Activated T-cell treated with anti-CD3 and anti-CD28 coated beads for 4 hours (primary cell): ENCODE results near the gene RNF144A.

Source experiments
- DNase-seq: peaks from one replicate; pipeline ENCODE4 v3.0.0-alpha.2; 2020

Gene RNF144A

DNA sequence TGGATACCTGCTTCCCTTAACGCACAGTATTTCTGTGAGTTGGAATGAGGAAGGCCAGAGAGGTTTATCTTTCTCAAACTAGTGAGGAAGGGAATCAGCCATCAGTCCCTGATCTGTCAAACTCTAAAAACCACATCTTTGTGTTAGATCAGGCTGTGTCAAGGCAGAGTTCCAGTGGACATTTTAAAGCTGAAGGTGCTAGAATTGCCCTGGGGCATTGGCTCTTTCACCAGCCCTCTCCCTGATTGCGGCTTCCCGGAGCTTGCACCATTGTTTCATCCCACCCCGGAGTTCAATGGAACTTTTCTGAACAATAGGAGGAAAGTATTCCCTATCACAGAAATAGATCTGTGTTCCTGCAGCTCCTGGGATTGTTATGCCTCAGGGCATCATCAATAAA, 110.2 kb downstream of the RNF144A start:
- no peak for DNase-seq

DNA sequence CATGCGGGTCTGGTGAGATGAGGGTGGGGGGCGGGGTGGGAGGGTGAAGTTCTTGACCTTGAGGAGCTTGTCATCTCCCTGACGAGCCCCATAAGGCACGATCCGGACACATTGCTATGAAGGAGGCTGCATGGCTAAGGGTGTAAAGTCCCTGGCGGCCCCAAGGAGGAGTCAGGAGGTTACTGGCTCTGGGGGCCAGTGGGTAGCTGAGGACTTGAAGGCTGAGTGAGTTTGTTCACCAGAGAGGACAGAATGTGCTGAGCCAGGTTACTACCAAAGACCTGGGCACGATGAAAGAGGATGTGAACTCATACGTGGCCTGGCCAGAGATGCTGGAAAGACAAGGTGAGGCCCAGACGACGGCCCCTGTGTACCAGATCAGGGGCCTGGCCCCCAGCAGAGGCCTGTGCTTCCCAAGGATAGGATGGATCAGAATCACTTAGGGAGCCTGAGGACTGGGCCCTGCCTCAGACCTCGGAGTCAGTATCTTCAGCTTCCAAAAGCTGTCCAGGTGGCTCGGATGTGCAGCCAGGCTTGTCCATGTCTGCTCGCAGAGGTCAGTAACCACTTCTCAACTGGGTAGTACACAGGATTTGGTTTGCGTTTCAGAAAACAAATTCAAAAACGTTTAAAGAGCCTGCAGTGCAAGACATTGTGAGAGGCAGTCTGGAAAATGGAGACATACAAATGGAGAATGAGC, 110.9 kb downstream of the RNF144A start:
- no peak for DNase-seq

DNA sequence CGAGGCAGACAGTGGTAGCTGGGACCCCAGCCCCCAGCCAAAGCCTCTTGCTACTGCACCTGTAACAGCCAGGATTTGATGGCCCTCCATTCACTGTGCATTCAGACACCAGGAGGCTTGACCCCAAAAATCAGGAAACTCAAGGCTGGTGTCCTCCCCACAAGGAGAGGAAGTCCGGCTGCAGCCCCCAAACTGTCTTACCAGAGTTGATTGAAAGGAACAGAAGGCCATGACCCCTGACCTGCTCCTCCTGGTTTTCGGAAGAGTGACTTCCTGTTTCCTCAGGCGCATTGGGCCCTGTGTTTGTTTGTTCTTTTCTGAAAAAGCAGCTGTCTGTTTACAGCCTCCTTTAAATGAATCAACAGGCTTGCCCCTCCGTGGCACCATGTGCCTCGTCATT, 111.6 kb downstream of the RNF144A start:
- DNase-seq, result no peak

GRCh38 chr2:7029291-7030059, 112.3 kb downstream of the RNF144A start:
- DNase-seq, result no peak

DNA sequence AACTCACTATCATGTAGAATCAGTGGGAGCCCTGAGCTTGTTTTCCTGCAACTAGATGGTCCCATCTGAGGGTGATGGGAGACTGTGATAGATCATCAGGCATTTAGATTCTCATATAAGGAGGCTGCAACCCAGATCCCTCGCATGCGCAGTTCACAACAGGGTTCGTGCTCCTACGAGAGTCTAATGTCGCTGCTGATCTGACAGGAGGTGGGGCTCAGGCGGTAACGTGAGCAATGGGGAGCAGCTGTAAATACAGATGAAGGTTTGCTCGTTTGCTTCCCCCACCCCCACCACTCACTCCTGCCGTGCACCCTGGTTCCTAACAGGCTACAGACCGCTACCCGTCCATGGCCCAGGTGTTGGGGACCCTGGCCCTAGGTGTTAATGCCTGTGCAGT, 113.6 kb downstream of the RNF144A start:
- DNase-seq, result no peak

GRCh38 chr2:7031547-7032245, 114.5 kb downstream of the RNF144A start:
- peak; percentile 19 for DNase-seq

DNA sequence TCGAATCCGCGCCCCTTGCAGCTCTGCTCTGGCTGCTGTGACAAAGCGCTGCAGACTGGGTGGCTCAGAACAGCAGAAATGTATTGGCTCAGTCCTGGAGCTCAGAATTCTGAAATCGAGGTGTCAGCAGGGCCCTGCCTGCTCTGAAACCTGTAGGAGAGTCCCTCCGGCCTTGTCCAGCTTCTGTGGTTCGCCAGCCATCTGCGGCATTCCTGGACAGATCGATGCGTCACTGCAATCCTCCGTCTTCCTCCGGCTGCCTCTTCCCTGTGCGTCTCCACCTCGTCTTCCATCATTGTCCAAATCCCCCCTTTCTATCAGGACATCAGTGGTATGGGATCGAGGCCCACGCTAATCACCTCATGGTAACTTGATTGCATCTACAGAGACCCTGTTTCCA, 115.2 kb downstream of the RNF144A start:
- no peak for DNase-seq

GRCh38 chr2:7033136-7033960, 116.1 kb downstream of the RNF144A start:
- DNase-seq, result no peak

DNA sequence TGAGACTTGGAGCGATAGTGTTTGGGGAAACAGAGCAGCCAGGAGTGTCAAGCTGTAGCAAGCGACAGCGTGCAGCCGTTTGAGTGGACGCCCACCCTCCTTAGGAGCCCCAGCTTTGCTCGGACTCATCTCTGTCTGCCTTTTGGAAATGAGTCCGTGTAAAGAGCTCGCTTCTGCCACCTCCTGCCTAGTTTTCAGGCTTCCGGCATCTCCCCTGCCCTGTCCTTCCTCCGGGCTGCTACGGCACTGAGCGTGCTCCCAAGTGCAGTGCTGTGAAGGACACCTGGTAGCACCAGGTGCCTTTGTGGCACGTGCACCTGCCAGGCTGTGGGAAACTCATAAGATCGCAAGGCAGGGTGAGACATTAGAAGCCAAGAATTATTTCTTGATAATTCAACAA, 117.1 kb downstream of the RNF144A start:
- no peak for DNase-seq

DNA sequence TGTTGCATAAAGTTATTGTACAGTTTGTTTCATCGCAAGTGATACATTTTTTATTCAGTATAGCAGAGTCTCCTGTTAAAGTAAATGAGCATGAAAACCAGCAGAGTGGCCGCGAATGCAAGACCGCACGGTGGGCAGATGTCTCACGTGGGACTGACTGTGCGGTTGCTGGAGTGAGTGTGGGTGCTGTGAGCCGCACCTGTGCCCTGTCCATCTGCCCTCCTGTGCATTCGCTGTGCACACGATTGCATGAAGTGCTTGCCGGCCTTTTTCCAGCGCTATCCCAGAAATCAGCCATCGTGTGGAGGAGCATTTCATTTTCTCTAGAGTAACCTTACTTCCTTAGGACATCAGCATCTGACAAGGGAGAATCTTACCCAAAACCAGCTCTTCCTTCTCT, 118.7 kb downstream of the RNF144A start:
- no peak for DNase-seq

- peak; percentile 27 for DNase-seq
Measured at GRCh38 chr2:7037340-7038333, 120.4 kb downstream of the RNF144A start.

- DNase-seq, result no peak
Measured at GRCh38 chr2:7040547-7040946, 123.3 kb downstream of the RNF144A start.

DNA sequence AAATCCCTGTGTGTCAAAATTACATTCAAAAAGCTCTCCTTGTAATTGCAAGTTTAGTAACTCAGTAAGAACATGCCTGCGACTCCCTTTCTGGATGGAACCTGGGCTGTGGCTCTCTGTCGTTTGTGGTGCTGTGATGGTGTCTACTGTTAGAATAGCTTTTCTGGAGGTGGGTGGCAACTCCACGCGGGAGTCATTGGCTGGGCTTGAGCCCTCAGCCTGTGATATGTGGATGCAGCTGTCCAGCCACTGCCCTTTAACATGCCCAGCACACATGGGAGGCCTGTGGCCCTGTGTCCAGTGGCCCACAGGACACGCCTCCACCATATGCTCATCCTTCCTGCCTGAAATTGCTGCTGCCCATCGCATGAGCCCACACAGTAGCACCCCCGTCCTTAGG, 124.2 kb downstream of the RNF144A start:
- no peak for DNase-seq

DNA sequence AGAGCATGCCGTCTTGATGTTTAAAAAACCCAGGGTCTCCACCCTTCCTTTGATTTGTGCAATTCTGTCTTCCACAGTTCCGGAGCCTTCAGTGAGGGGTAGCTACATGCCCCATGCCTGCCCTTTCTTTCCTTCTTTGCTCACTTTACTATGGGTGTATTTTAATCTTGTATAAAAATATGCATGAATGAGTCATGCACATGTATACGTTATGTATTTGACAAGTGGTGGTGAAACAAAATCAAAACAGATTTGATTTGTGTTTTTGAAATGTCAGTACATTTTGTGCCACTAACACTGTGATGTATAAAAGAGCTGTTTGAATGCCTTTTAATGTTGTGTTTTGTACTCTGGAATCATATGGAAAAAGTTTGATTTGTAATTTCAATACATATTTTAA, 126.5 kb downstream of the RNF144A start:
- DNase-seq, result no peak

GRCh38 chr2:7044253-7045250, 127.3 kb downstream of the RNF144A start:
- DNase-seq, result peak; percentile 59

DNA sequence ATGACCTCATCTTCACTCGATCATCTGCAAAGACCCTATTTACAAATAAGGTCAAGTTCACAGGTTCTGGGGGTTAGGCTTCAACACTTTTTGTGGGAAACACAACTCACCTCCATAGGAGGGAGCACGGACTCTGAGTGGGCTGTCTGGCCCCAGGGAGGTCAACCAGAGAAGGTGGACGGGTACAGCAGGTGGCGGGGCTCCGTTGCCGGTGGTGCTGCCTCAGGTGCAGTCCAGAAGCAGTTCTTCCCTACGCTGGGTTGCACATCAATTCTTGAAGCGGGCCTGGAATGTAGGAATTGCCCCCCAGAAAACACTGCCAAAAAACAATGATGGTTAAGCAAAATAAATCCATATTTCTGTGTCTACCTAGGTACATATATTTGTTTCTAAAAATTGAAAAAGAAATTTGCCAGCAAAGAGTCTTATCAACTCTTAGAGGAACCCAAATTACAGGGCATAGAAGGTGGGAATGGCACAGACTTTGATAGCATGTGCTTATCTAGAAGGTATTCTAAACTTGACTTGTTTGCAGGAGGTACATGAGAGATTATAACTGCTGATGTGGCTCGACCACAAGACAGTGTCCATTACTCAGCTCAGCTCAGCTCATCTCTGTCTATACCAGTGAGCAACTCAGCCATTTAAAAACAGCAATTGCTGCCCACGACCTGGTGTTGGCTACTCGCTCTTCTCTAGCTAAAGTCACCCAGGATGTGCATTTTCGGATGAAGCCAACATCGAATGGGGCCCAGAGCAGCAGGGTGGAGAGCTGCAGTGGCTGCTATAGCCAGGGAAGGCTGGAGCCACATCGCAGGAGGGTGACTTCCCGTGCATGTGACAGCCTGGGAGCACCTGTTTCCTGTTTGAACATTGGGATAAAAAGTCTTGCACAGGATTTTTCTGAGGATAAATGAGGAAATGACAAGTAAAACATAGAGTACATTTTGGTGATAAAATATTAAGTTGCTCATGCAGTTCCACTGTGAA, 128.7 kb downstream of the RNF144A start:
- DNase-seq, result no peak

- no peak for DNase-seq
Measured at GRCh38 chr2:7047661-7048060, 130.4 kb downstream of the RNF144A start.

DNA sequence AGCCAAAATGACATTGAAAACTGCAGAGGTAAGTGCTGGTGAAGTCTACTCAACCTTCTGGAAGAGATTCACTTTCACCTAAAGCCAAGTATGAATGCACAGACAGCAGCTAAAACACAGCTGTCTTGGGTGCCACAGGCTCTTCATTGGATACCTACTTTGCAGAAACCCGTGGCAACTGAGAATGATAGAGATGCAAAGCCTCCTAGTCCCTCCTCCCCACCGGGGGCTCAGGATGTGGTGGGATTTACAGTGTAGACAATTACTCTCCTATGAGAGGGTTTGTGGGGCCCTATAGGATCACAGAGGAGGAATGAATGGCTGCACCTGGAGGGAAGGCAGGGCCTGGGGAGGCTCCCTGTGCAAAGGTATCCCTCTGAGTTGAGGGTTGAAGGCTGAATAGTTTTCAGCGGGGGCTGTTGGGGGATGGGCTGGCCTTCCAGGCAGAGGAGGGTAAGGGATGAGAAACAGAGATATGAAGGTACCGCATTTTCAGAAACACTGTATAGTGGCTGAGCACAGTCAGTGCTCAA, 131.6 kb downstream of the RNF144A start:
- no peak for DNase-seq

GRCh38 chr2:7052404-7052803, 135.2 kb downstream of the RNF144A start:
- no peak for DNase-seq
